Fibroblast of the aortic adventitia (primary cell): ENCODE measurements around the gene BRD7. TPM values are rescaled to one million over a fixed set of nuclear protein-coding genes. Genes with fewer than 3 reads are reported as not detected.

Source experiments
- DNase-seq: peaks from one replicate; pipeline ENCODE4 v3.0.0-alpha.2; 2010; ENCODE audit warnings: low read depth
- H3K4me3 ChIP-seq: 2 replicates; pipeline ENCODE4 v1.5.1; 2011; ENCODE audit warnings: low read depth, mild to moderate bottlenecking, control low read depth, low read length, moderate library complexity
- total RNA-seq: library from RNA; depleted of rRNA; stranded (reverse); fragments of >200 nt; gene quantifications from 2 replicates; pipeline ENCODE4 v1.2.3, GENCODE V29; 2012; ENCODE audit warnings: low replicate concordance
- TF ChIP-seq, protein P1 (sequence below): IDR thresholded peaks from 2 replicates; pipeline ENCODE4 v1.5.1; 2011; ENCODE audit warnings: mild to moderate bottlenecking, low read length, control low read depth, inconsistent platforms; ENCODE audit not compliant: insufficient read depth

BRD7 gene
- total RNA-seq, 1 donor, result 34.0 TPM

DNA sequence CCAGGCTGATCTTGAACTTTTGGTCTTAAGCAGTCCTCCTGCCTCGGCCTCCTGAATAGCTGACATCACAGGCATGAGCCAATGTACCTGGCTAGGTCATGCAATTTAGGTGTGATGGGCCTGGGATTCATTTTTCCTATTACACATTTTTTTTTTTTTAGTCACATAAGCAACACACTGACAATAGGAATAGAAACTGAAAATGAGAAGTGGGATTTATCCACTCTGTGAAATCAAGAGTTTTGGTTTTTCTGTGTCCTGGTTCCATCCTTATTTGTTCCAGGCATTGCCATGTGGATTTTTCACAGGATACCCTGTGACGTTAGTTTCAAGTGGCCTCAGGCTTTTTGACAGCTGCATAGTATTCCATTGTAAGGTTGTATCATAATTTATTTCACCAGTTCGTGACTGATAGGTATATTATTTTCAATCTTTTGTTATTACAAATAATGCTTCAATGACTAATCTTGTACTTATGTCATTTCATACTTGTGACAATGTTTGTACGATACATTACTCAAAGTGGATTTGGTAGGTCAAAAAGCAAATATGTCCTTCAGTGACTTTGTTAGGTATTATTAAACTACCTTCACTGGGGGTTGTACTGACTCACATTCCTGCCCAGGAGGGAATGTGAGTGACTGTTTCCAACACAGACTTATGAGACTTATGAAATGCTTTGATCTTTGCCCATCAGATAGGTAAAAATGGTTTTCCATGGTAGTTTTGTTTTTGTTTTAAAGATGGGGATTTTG, 91.8 kb downstream of the BRD7 start:
- TF ChIP-seq, protein P1, sequence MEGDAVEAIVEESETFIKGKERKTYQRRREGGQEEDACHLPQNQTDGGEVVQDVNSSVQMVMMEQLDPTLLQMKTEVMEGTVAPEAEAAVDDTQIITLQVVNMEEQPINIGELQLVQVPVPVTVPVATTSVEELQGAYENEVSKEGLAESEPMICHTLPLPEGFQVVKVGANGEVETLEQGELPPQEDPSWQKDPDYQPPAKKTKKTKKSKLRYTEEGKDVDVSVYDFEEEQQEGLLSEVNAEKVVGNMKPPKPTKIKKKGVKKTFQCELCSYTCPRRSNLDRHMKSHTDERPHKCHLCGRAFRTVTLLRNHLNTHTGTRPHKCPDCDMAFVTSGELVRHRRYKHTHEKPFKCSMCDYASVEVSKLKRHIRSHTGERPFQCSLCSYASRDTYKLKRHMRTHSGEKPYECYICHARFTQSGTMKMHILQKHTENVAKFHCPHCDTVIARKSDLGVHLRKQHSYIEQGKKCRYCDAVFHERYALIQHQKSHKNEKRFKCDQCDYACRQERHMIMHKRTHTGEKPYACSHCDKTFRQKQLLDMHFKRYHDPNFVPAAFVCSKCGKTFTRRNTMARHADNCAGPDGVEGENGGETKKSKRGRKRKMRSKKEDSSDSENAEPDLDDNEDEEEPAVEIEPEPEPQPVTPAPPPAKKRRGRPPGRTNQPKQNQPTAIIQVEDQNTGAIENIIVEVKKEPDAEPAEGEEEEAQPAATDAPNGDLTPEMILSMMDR, result no peak
- DNase-seq, result no peak
- H3K4me3 ChIP-seq, result no peak overlapping the region

DNA sequence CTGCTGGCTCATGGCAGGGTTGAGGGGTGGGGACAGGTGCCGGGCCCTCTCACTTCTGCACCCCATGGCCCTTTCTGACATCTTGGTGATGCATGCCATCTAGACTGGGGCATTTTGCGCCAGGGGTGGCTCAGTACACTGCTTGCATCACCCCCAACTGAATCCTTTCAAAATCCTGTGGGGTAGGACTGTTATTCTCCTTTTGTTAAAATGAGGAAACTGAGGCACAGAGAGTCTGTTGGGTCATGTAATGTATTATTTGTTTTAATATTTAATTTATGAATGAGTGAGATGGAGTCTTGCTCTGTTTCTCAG, 92.5 kb downstream of the BRD7 start:
- no peak for DNase-seq
- H3K4me3 ChIP-seq, result no peak overlapping the region
- TF ChIP-seq, protein P1, result no peak

GRCh38 chr16:50275428-50276325, 93.1 kb downstream of the BRD7 start:
- TF ChIP-seq, protein P1, result no peak
- H3K4me3 ChIP-seq, result no peak overlapping the region
- DNase-seq, result no peak

- no peak for DNase-seq
- TF ChIP-seq, protein P1, result no peak
- H3K4me3 ChIP-seq, result no peak overlapping the region
Measured at GRCh38 chr16:50275098-50275415, 93.7 kb downstream of the BRD7 start.

- no peak overlapping the region for H3K4me3 ChIP-seq
- no peak for DNase-seq
- TF ChIP-seq, protein P1, result no peak
Measured at GRCh38 chr16:50274326-50275097, 94.3 kb downstream of the BRD7 start.

DNA sequence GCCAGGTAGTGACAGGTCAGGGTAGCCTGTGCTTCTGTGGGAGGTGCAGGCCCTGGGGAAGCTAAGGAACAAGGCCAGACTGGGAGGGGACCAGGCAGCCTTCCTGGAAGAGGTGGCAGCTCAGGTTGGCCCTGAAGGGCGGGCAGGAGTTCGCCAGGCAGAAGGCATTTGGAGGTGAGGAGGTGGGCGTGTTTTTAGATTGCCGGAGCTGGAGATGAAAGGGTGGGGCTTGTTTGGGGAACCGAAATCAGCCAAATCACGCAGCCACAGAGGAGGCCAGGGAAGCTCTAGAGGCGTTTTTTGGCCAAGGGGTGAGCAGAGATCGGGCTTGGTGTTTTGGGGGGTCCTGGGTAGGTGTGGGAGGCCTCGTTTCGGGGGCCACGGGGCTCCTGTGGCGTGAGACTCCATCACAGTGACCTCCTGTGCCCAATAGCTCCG, 94.9 kb downstream of the BRD7 start:
- H3K4me3 ChIP-seq, result no peak overlapping the region
- TF ChIP-seq, protein P1, result no peak
- no peak for DNase-seq
